Uterus (tissue), 4 donors: Measurements from ENCODE around the gene DPF3. TPM values are rescaled to one million over a fixed set of nuclear protein-coding genes. Genes with fewer than 3 reads are reported as not detected.

Experiments
- DNase-seq, 2 donors: peaks; one replicate each; pipeline ENCODE4 v3.0.0-alpha.2; 2019 to 2020
- H3K27ac ChIP-seq, 2 donors: fragments of 200-600 bp; sonication (generic); 1 replicate in 1 of 2; 2 replicates in 1 of 2; pipeline ENCODE4 v1.5.1; 2016 to 2018
- H3K27me3 ChIP-seq, 2 donors: fragments of 200-600 bp; sonication (generic); one replicate each; pipeline ENCODE4 v1.5.1; 2018 to 2019; ENCODE audit warnings: control low read depth in 1 of 2
- H3K36me3 ChIP-seq, 2 donors: fragments of 200-600 bp; sonication (generic); one replicate each; pipeline ENCODE4 v1.5.1; 2019; ENCODE audit warnings: control low read depth in 1 of 2
- H3K4me1 ChIP-seq, 2 donors: fragments of 200-600 bp; sonication (generic); one replicate each; pipeline ENCODE4 v1.5.1; 2018 to 2019; ENCODE audit warnings: control low read depth in 1 of 2
- H3K4me3 ChIP-seq, 2 donors: fragments of 200-600 bp; sonication (generic); 1 replicate in 1 of 2; 2 replicates in 1 of 2; pipeline ENCODE4 v1.5.1; 2018 to 2019; ENCODE audit warnings: mild to moderate bottlenecking in 1 of 2
- H3K9me3 ChIP-seq, 2 donors: fragments of 200-600 bp; sonication (generic); one replicate each; pipeline ENCODE4 v1.5.1; 2019; ENCODE audit warnings: control low read depth in 1 of 2
- CTCF ChIP-seq, 4 experiments: fragments of 200-600 bp in 2 of 4; fragments of 450-650 bp in 2 of 4; sonication (generic) in 2 of 4; IDR thresholded peaks; one replicate each; pipeline ENCODE4 v1.5.1; 2016 to 2019; ENCODE audit warnings: antibody characterized with exemption in 4 of 4, mild to moderate bottlenecking in 2 of 4, moderate library complexity in 1 of 4
- POLR2A ChIP-seq, 2 donors: fragments of 450-650 bp; IDR thresholded peaks; one replicate each; pipeline ENCODE4 v1.6.1; 2016; ENCODE audit warnings: antibody characterized with exemption in 2 of 2, mild to moderate bottlenecking in 1 of 2, moderate library complexity in 1 of 2
- intact Hi-C: fragments of 100-400 bp; cut with DNase I; formaldehyde crosslinking; loops from one replicate; pipeline ENCODE4 v1.15.1; 2023; ENCODE audit warnings: low total_unique reads
- total RNA-seq, 4 donors: library from RNA; depleted of rRNA in 3 of 4; stranded (reverse); fragments of >200 nt in 3 of 4; gene quantifications; one replicate each; pipeline versions ENCODE4 v1.1.0 to v1.2.4, GENCODE V29; 2014 to 2023
- donor health status: DM: yes; HTN: yes; CAD: no.

DPF3 gene
- total RNA-seq, 4 donors from 2014 or later: 1.6 to 2.8 TPM; not detected in 2

- Histone ChIP-seq H3K4me3 (no peak overlapping the region), H3K27ac (no peak overlapping the region), H3K4me1 (no peaks in the 10 kb centered on the region), H3K27me3 (no peaks in the 10 kb centered on the region), H3K36me3 (no peaks in the 10 kb centered on the region), H3K9me3 (no peaks in the 10 kb centered on the region)
- no peak for DNase-seq
- intact Hi-C loops: no loop called here
- no peak for TF ChIP-seq POLR2A (IDR thresholded peaks at IDR 0.05)
- no peak for TF ChIP-seq CTCF (IDR thresholded peaks at IDR 0.05)
These were observed 127.6 kb downstream of the DPF3 start for GRCh38 chr14:72766296-72766695.

- DNase-seq: no peak
- Histone ChIP-seq H3K4me3 (no peak overlapping the region), H3K4me1 (no peaks in the 10 kb centered on the region), H3K9me3 (peaks cover 0 to 10% of the 10 kb centered on the region in 2 donors), H3K27me3 (no peaks in the 10 kb centered on the region), H3K27ac (no peak overlapping the region), H3K36me3 (no peaks in the 10 kb centered on the region)
- intact Hi-C loops: no loop called here
- TF ChIP-seq CTCF (IDR thresholded peaks at IDR 0.05) (no peak), POLR2A (IDR thresholded peaks at IDR 0.05) (no peak)
These were observed 130.0 kb downstream of the DPF3 start for GRCh38 chr14:72763892-72764291.

GRCh38 chr14:72759670-72760069, 134.2 kb downstream of the DPF3 start:
- Histone ChIP-seq H3K27me3 (no peaks in the 10 kb centered on the region), H3K4me3 (no peak overlapping the region), H3K4me1 (no peaks in the 10 kb centered on the region), H3K9me3 (peaks cover 0 to 15% of the 10 kb centered on the region in 2 donors), H3K36me3 (no peaks in the 10 kb centered on the region), H3K27ac (no peak overlapping the region)
- TF ChIP-seq CTCF (IDR thresholded peaks at IDR 0.05) (no peak), POLR2A (IDR thresholded peaks at IDR 0.05) (no peak)
- no peak for DNase-seq
- intact Hi-C loops: no loop called here

GRCh38 chr14:72758993-72759392, 134.9 kb downstream of the DPF3 start:
- Histone ChIP-seq H3K27me3 (no peaks in the 10 kb centered on the region), H3K27ac (no peak overlapping the region), H3K4me1 (no peaks in the 10 kb centered on the region), H3K9me3 (peaks cover 0 to 15% of the 10 kb centered on the region in 2 donors), H3K4me3 (no peak overlapping the region), H3K36me3 (no peaks in the 10 kb centered on the region)
- DNase-seq: no peak
- intact Hi-C loops: no loop called here
- TF ChIP-seq POLR2A (IDR thresholded peaks at IDR 0.05) (no peak), CTCF (IDR thresholded peaks at IDR 0.05) (no peak)

- H3K36me3 ChIP-seq: no peaks in the 10 kb centered on the region
- H3K9me3 ChIP-seq: peaks cover 0 to 15% of the 10 kb centered on the region in 2 donors
- TF ChIP-seq POLR2A (IDR thresholded peaks at IDR 0.05) (no peak), CTCF (IDR thresholded peaks at IDR 0.05) (no peak)
- no peak overlapping the region for H3K27ac ChIP-seq
- H3K4me3 ChIP-seq: no peak overlapping the region
- intact Hi-C loops: no loop called here
- DNase-seq: no peak
- no peaks in the 10 kb centered on the region for H3K4me1 ChIP-seq
- H3K27me3 ChIP-seq: no peaks in the 10 kb centered on the region
These were observed 135.5 kb downstream of the DPF3 start for GRCh38 chr14:72758420-72758819.
